Cardiac fibroblast (primary cell): ENCODE data around the gene SARNP.

Experiments used
- DNase-seq, 2 donors: peaks; one replicate each; pipeline versions ENCODE4 v3.0.0 to v3.0.0-alpha.2; 2010; ENCODE audit warnings: low read depth in 2 of 2
- H3K4me3 ChIP-seq, 2 donors: replicated peaks in 1 of 2; 1 replicate in 1 of 2; 2 replicates in 1 of 2; pipeline ENCODE4 v1.5.1; 2011; ENCODE audit warnings: low read depth in 2 of 2, low read length in 2 of 2, mild to moderate bottlenecking in 2 of 2, moderate library complexity in 1 of 2
- TF ChIP-seq, protein P1 (sequence below): IDR thresholded peaks from one replicate; pipeline ENCODE4 v1.5.1; 2011; ENCODE audit warnings: low read depth, mild to moderate bottlenecking, low read length, inconsistent platforms

The SARNP gene

DNA sequence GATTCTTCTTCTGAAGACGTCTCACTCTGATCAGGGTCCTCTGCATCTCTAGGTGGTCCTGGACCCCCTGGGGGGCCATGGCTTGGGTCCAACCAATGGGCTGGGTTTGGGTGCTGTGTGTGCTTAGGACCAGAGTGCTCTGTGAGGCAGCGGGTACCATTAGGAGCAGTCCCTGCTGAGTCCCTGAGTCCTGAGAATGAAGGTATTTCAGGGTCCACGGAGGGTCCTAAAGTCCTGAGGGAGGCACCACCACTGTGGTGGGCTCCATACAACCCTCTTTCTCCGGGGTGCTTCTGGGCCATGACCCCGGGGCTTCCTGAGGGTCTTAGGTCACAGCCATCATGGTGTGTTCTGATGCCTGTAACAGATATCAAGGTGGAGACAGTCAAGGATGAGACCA is 10.8 kb upstream of the SARNP start:
- TF ChIP-seq, protein P1, sequence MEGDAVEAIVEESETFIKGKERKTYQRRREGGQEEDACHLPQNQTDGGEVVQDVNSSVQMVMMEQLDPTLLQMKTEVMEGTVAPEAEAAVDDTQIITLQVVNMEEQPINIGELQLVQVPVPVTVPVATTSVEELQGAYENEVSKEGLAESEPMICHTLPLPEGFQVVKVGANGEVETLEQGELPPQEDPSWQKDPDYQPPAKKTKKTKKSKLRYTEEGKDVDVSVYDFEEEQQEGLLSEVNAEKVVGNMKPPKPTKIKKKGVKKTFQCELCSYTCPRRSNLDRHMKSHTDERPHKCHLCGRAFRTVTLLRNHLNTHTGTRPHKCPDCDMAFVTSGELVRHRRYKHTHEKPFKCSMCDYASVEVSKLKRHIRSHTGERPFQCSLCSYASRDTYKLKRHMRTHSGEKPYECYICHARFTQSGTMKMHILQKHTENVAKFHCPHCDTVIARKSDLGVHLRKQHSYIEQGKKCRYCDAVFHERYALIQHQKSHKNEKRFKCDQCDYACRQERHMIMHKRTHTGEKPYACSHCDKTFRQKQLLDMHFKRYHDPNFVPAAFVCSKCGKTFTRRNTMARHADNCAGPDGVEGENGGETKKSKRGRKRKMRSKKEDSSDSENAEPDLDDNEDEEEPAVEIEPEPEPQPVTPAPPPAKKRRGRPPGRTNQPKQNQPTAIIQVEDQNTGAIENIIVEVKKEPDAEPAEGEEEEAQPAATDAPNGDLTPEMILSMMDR: no peak
- H3K4me3 ChIP-seq: peak overlapping the region; percentile 62 to 94
- no peak for DNase-seq

DNA sequence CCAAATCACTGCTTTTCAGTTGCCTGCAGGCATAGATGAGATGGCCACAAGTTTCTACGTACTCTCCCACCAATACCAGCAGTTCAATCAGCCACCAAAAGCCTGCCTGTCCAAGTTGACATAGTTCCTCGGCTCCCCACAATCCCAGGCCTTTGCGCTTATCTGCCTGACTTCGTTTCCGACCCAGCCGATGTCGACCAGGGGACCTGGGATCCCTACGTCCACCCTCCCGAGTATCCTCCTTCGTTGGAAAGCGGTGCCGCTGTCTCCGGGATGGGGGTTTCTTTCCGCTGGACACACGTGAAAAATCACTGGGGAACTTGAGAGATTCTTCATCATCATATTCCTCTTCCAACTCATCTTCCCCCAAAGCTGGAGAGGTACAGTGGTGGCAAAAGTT is 10.3 kb upstream of the SARNP start:
- TF ChIP-seq, protein P1: no peak
- no peak for DNase-seq
- H3K4me3 ChIP-seq: no peak overlapping the region

DNA sequence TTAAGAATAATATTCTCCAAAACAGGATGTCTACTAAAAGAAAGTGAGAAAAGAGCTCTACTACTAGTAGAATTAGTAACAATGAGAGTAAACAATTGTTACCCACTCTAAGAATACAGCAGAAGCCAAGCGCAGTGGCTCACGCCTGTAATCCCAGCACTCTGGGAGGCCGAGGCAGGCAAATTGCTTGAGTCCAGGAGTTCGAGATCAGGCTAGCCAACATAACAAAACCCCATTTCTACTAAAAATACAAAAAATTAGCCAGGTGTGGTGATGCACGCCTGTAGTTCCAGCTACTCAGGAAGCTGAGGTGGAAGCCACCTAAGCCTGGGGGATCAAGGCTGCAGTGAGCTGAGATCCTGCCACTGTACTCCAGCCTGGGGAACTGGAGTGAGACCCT is 7.2 kb upstream of the SARNP start:
- TF ChIP-seq, protein P1: no peak
- H3K4me3 ChIP-seq: no peak overlapping the region
- no peak for DNase-seq

DNA sequence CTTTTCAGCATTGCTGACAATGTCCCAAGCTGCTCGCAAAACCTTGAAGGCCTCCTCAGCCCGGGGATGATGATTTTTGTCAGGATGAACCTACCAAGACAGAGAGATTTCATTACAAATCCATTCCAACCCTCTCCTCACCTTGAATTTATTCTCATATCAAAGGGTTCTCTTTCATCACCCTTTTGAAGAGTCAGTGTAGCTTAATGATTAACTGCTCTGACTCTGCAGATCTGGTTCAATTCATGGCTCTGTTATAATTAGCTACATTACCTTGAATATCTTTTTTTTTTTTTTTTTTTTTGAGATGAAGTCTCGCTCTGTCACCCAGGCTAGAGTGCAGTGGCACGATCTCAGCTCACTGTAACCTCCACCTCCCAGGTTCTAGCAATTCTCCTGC is 5.9 kb upstream of the SARNP start:
- H3K4me3 ChIP-seq: no peak overlapping the region
- TF ChIP-seq, protein P1: no peak
- DNase-seq: no peak

DNA sequence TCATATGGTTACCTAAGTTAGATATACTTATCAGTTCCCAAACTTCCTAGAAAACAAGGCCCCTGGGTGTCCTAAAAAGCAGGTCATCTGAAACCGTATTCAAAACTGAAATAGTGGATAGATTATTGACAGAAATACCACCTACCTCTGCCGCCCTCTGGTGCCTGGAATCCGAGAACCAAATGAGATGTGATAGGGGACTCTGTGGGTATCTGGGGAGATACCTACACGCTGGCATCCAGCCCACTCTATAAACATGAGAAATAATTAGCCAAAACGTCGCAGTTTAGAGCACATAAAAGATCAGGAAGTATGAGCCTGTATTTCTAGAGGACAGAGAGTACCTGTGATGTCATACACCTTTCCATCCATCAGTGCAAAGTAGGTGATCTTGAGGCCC is 4.7 kb upstream of the SARNP start:
- no peak for DNase-seq
- TF ChIP-seq, protein P1: peak; percentile 11
- no peak overlapping the region for H3K4me3 ChIP-seq

DNA sequence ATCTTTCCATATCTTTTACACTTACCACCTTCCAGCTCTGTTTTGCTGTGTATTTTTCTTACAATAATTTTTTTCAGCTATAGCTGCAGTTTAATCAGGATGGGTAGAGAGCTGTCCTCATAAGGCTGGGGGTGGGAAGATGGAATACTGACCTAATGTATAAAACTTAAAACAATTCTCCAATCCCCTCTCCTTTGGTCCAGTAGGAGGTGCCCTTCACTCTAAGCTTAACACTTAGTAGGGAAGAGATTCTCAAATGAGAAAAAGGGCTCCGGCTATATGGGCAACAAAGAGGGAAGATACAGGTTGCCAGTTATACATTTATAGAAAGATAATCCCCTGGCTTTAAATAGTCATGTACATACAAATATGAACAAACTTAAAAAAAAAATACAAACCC is 3.2 kb upstream of the SARNP start:
- no peak overlapping the region for H3K4me3 ChIP-seq
- TF ChIP-seq, protein P1: peak; percentile 31
- peak; percentile 42 to 53 for DNase-seq

DNA sequence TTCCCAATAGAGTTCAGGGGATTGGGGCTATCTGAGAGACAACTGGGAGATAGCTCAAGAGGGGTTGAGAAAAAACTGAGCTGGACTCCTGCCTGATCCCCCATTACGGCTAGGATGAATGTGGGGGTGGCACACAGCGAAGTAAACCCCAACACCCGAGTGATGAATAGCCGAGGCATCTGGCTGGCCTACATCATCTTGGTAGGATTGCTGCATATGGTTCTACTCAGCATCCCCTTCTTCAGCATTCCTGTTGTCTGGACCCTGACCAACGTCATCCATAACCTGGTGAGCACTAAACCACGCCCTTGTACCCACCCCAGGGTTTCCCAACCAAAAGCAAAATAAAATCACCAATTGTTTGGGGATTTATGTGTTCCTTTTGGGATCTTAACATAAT is 1.4 kb upstream of the SARNP start:
- DNase-seq: peak in 1 of 2 donors; percentile 23
- H3K4me3 ChIP-seq: peak overlapping the region; percentile 78 to 84
- TF ChIP-seq, protein P1: no peak
